ENCODE measurements around the gene CTXND2. TPM values are rescaled to one million over a fixed set of nuclear protein-coding genes. Genes with fewer than 3 reads are reported as not detected.
"Not testable (repeated sequence)": the region's sequence is repeated elsewhere in the genome, so short reads cannot be mapped to it uniquely, and the experiment has no call there.

Gene CTXND2
- total and polyA plus RNA-seq, 2 of the 13 experiments (the other 11 are each of a cell fraction or from before 2014, with no cell fraction given), result not detected

DNA sequence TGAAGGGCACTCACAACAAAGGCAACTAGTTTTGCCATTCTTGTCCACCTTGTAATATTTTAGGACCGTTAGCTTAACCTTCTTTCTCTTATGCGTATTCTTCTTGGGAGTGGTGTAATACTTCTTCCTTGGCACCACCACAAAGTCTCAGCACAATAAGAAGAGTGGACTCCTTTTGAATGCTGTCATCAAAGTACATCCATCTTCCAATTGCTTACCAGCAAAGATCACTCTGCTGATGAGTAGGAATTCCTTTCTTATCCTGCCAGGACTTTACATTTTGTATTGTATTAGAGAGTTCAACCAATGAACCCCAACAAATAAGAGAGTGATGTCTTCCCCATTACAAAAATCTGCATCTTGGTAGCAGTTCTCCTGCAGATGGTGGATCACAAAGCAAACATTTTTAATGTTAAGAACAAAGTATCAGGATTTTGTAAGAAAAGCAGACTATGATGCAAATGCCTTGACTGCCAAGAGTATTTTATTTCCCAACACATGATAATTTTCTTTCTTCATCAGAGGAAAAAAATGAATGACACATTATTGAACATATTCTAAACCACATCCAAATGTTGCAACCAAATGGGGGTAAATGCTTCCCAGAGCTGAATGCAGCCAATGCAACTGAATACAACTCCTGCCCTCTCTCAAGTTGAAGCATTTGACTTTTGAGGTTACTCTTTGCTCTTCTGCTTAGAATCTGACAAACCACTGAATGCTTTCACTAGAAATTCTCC, 5.4 kb upstream of the CTXND2 start:
- POLR2A ChIA-PET, result no interaction called here
- TF ChIP-seq SALL1 (CRISPR knock-in tag; IDR thresholded peaks at IDR 0.05) (no peak), CEBPB (IDR thresholded peaks at IDR 0.05; ENCODE audit: borderline replicate concordance, low read depth, low read length) (peak; percentile 57; the same call in 1 of the 2 replicates)
- no peak overlapping the region for H3K27ac ChIP-seq (ENCODE audit: extremely low read length, insufficient read depth, low read length)
- no peak overlapping the region for H3K4me2 ChIP-seq (ENCODE audit: low read depth, low read length)
- ATAC-seq (no peak), DNase-seq (ENCODE audit: low spot score) (no peak), FAIRE-seq (no peak)
- 48% methylated on average over 2 of the region's 2 CpGs for WGBS (ENCODE audit: low lambda C conversion rate)
- no peaks in the 10 kb centered on the region for H3K27me3 ChIP-seq (ENCODE audit: control insufficient read depth in 1 of 2, insufficient read depth in 2 of 2, low read length in 2 of 2)
- no peak overlapping the region for H3K9ac ChIP-seq (ENCODE audit: insufficient read depth, low read depth, low read length)
- H3K36me3 ChIP-seq (replicated peaks in 1 of 2; ENCODE audit: control insufficient read depth in 1 of 2, insufficient read depth in 2 of 2, low read length in 2 of 2), result no peaks in the 10 kb centered on the region
- H3K4me3 ChIP-seq (replicated peaks in 1 of 3; ENCODE audit: insufficient read depth in 1 of 3, low read depth in 2 of 3, low read length in 3 of 3), result no peak overlapping the region
- BruUV-seq (replicated peaks), result no TSS peak
- H3K9me3 ChIP-seq (ENCODE audit: low read length), result no peaks in the 10 kb centered on the region
- no peaks in the 10 kb centered on the region for H4K20me1 ChIP-seq (ENCODE audit: insufficient read depth, low read length)
- in situ Hi-C loops (cut with HindIII; ENCODE audit: extremely low pct_ligation_motif_present, low pct_unique_long_range_greater_than_20kb), result no loop called here
- CTCF ChIA-PET (ENCODE audit: low intra/inter-chr PET ratio, low total read pairs), result no interaction called here
- no peaks in the 10 kb centered on the region for H3K79me2 ChIP-seq (ENCODE audit: insufficient read depth, low read length)
- intact Hi-C loops (cut with micrococcal nuclease; ENCODE audit: unreplicated experiment), result no loop called here
- H3K4me1 ChIP-seq (ENCODE audit: insufficient read depth, low read length), result peaks cover 12% of the 10 kb centered on the region
- no peak overlapping the region for H2AFZ ChIP-seq (ENCODE audit: low read length)

- H3K36me3 ChIP-seq (replicated peaks in 1 of 2; ENCODE audit: control insufficient read depth in 1 of 2, insufficient read depth in 2 of 2, low read length in 2 of 2); ATAC-seq; H3K4me3 ChIP-seq (replicated peaks in 1 of 3; ENCODE audit: insufficient read depth in 1 of 3, low read depth in 2 of 3, low read length in 3 of 3); POLR2A ChIA-PET; H4K20me1 ChIP-seq (ENCODE audit: insufficient read depth, low read length); BruUV-seq (replicated peaks); H3K4me1 ChIP-seq (ENCODE audit: insufficient read depth, low read length); H3K27me3 ChIP-seq (ENCODE audit: control insufficient read depth in 1 of 2, insufficient read depth in 2 of 2, low read length in 2 of 2); H3K4me2 ChIP-seq (ENCODE audit: low read depth, low read length); H3K79me2 ChIP-seq (ENCODE audit: insufficient read depth, low read length); intact Hi-C loops (cut with micrococcal nuclease; ENCODE audit: unreplicated experiment); H3K9me3 ChIP-seq (ENCODE audit: low read length); FAIRE-seq; H3K9ac ChIP-seq (ENCODE audit: insufficient read depth, low read depth, low read length); CTCF ChIA-PET (ENCODE audit: low intra/inter-chr PET ratio, low total read pairs); in situ Hi-C loops (cut with HindIII; ENCODE audit: extremely low pct_ligation_motif_present, low pct_unique_long_range_greater_than_20kb); H3K27ac ChIP-seq (ENCODE audit: extremely low read length, insufficient read depth, low read length); DNase-seq (ENCODE audit: low spot score); H2AFZ ChIP-seq (ENCODE audit: low read length): not testable (repeated sequence)
- WGBS (ENCODE audit: low lambda C conversion rate), result 81% methylated on average over 5 of the region's 5 CpGs
These were observed 3.8 kb upstream of the CTXND2 start for GRCh38 chr1:150883121-150883520.
